ENCODE measurements around the gene PHETA1.

The PHETA1 gene

DNA sequence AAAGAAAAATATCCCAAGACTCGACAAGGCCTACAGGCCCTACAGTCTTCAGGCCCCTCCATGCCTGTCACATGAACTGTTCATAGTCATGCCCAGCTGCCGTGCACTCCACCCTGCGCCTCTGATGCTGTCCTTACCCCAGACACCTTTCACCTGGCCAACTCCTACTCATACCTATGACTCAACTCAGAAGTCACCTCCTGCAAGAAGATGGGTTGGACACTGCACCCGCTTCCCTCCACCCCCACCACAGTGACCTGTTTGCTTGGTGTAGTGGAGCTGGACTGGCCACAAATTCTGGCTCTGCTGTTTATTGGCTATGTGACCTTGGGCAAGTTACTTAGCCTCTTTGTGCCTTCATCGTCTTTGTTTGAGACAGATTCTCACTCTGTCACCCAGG, 56.2 kb downstream of the PHETA1 start:
- no peak overlapping the region for H3K27ac ChIP-seq (ENCODE audit: low read depth in 2 of 2, low read length in 2 of 2)

GRCh38 chr12:111312016-111312415, 56.9 kb downstream of the PHETA1 start:
- Histone ChIP-seq H3K4me1 (ENCODE audit: control insufficient read depth in 2 of 2, insufficient read depth in 2 of 2, low read length in 2 of 2) (no peaks in the 10 kb centered on the region), H3K27me3 (ENCODE audit: control insufficient read depth in 2 of 2, insufficient read depth in 2 of 2, low read length in 2 of 2) (no peaks in the 10 kb centered on the region), H3K9me3 (ENCODE audit: control insufficient read depth in 2 of 2, low read length in 2 of 2) (no peaks in the 10 kb centered on the region), H3K9ac (ENCODE audit: low read depth in 1 of 2, low read length in 2 of 2) (no peak overlapping the region), H3K27ac (ENCODE audit: low read depth in 2 of 2, low read length in 2 of 2) (no peak overlapping the region), H3K36me3 (ENCODE audit: control insufficient read depth in 2 of 2, insufficient read depth in 2 of 2, low read length in 2 of 2) (no peaks in the 10 kb centered on the region), H3K4me3 (ENCODE audit: low read length in 2 of 2) (no peak overlapping the region)

More for the DNA sequence above, 56.2 kb downstream of the PHETA1 start:
- Histone ChIP-seq H3K4me1 (ENCODE audit: control insufficient read depth in 2 of 2, insufficient read depth in 2 of 2, low read length in 2 of 2) (no peaks in the 10 kb centered on the region), H3K9ac (ENCODE audit: low read depth in 1 of 2, low read length in 2 of 2) (no peak overlapping the region), H3K4me3 (ENCODE audit: low read length in 2 of 2) (no peak overlapping the region), H3K36me3 (ENCODE audit: control insufficient read depth in 2 of 2, insufficient read depth in 2 of 2, low read length in 2 of 2) (no peaks in the 10 kb centered on the region), H3K9me3 (ENCODE audit: control insufficient read depth in 2 of 2, low read length in 2 of 2) (no peaks in the 10 kb centered on the region), H3K27me3 (ENCODE audit: control insufficient read depth in 2 of 2, insufficient read depth in 2 of 2, low read length in 2 of 2) (no peaks in the 10 kb centered on the region)

DNA sequence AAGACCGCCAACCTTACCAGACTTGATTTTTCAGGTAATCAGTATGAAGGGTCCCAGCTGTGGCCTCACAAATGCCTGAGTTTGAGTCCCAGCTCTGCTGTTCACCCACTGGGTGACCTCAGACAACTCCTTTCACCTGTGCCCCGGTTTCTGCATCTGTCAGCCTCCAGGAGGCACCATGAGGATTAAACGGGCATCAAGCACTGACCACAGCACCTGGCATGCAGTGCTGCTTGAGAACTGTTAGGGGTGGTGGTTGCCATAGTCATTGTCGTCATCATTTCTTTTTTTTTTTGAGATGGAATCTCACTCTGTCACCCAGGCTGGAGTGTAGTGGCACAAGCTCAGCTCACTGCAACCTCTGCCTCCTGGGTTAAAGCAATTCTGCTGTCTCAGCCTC, 57.9 kb downstream of the PHETA1 start:
- no peaks in the 10 kb centered on the region for H3K4me1 ChIP-seq (ENCODE audit: control insufficient read depth in 2 of 2, insufficient read depth in 2 of 2, low read length in 2 of 2)
- no peak overlapping the region for H3K4me3 ChIP-seq (ENCODE audit: low read length in 2 of 2)

More for the DNA sequence above, 57.9 kb downstream of the PHETA1 start:
- H3K36me3 ChIP-seq (ENCODE audit: control insufficient read depth in 2 of 2, insufficient read depth in 2 of 2, low read length in 2 of 2) = no peaks in the 10 kb centered on the region
- no peaks in the 10 kb centered on the region for H3K27me3 ChIP-seq (ENCODE audit: control insufficient read depth in 2 of 2, insufficient read depth in 2 of 2, low read length in 2 of 2)
- no peak overlapping the region for H3K27ac ChIP-seq (ENCODE audit: low read depth in 2 of 2, low read length in 2 of 2)
- no peaks in the 10 kb centered on the region for H3K9me3 ChIP-seq (ENCODE audit: control insufficient read depth in 2 of 2, low read length in 2 of 2)
- H3K9ac ChIP-seq (ENCODE audit: low read depth in 1 of 2, low read length in 2 of 2) = no peak overlapping the region
